GM12865 (cell line): Measurements from ENCODE around the gene GARRE1.

Source experiments
- DNase-seq: peaks from one replicate; pipeline ENCODE4 v3.0.0; 2010; ENCODE audit warnings: low read depth
- H3K4me3 ChIP-seq: 2 replicates; pipeline ENCODE4 v1.5.1; 2011; ENCODE audit warnings: mild to moderate bottlenecking, low read depth, low read length, control low read depth
- TF ChIP-seq, protein P1 (sequence below): IDR thresholded peaks from 2 replicates; pipeline ENCODE4 v1.5.1; 2011; ENCODE audit warnings: low read length, control low read depth, low read depth, inconsistent platforms; ENCODE audit not compliant: insufficient read depth; ENCODE audit errors: missing control alignments

GARRE1 gene

DNA sequence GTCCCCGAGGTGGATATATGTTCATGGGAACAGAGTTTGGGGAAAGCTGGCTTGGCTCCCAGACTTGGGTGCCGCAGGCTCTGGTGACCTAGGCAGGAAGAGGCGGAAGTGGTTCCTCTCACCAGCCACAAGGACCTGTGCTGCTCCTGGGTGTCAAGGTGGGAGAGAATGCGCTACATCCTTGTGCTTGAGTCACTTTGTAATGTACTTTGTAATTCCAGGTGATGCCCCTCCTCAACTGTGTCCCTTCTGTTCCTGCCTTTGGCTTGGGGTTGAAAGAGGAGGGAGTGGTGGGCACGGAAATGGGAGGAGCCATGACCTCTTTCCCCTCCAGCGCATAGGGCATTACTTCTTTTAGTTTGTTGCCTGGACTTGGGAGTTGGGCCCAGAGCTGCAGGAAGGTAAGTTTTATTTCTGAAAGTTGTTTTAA is 10.9 kb downstream of the GARRE1 start:
- no peak overlapping the region for H3K4me3 ChIP-seq
- TF ChIP-seq, protein P1, sequence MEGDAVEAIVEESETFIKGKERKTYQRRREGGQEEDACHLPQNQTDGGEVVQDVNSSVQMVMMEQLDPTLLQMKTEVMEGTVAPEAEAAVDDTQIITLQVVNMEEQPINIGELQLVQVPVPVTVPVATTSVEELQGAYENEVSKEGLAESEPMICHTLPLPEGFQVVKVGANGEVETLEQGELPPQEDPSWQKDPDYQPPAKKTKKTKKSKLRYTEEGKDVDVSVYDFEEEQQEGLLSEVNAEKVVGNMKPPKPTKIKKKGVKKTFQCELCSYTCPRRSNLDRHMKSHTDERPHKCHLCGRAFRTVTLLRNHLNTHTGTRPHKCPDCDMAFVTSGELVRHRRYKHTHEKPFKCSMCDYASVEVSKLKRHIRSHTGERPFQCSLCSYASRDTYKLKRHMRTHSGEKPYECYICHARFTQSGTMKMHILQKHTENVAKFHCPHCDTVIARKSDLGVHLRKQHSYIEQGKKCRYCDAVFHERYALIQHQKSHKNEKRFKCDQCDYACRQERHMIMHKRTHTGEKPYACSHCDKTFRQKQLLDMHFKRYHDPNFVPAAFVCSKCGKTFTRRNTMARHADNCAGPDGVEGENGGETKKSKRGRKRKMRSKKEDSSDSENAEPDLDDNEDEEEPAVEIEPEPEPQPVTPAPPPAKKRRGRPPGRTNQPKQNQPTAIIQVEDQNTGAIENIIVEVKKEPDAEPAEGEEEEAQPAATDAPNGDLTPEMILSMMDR, result no peak
- no peak for DNase-seq

DNA sequence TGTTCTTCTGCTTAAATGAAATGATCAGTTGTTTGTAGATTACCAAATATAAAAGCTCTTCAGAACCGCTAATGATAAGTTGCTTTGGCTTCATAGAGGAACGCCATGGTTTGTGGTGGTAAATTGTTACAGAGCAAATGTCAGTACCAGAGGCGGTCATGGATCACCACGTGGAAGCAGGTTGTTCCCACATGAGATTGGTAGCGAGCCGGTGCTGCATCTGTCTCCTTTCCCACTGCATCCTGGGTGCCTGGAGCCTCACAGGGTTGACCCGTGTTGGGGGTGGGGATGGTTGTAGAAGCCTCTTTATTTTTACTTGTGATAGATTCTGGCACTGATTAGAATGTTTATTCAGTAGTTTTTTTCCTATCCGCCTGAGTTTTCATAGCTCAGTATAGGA is 14.7 kb downstream of the GARRE1 start:
- DNase-seq, result peak; percentile 15
- TF ChIP-seq, protein P1, result no peak
- H3K4me3 ChIP-seq, result no peak overlapping the region; the same call in 1 of the 2 replicates

DNA sequence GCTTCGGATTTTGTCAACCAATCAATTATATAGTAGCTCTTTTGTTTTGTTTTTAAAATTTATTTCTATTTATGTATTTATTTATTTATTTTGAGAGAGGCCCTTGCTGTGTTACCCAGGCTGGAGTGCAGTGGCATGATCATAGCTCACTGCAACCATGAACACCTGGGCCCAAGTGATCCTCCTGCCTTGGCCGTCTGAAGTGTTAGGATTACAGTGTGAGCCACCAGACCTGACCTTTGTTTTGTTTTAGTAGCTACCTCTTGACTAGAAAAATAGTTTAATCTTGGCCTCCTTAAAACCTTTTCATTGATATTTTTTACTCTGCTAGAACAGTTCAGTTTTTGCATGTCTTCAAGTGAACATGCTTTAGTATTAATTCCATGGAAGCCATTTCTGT is 15.1 kb downstream of the GARRE1 start:
- peak overlapping the region; percentile 50 for H3K4me3 ChIP-seq
- DNase-seq, result peak; percentile 18
- TF ChIP-seq, protein P1, result no peak

DNA sequence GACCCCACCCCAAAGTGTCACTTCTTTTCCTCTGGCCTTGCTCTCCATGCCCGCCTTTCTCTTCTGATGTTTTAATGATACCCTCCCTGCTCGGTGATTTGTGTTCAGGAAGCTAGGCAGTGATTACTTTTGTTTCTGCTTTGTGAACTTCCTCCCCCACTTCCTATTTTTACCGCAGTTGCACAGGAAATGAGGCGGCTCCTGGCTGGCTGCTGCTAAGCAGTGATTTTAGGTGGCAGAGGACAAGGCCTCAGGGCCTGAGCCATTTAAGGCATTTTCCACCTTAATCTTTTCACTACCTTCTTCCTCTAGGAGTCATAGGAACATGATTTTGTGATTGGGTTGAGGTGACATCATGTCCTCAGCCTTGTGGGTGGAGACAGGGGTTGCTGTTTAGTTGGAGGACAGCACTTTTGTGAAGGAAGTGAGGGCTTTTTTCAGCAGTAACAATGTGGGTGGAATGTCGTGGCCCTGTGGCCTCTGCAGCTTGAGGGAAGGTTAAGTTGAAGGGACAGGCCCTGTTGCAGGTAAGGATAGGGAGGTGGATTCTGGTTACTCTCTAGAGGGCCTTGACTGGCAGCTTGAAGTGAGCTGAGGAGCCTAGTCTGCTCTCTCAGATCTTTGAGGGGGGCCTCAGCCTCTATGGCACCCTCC is 15.7 kb downstream of the GARRE1 start:
- DNase-seq, result peak; percentile 88
- H3K4me3 ChIP-seq, result peak overlapping the region; percentile 50
- TF ChIP-seq, protein P1, result no peak

DNA sequence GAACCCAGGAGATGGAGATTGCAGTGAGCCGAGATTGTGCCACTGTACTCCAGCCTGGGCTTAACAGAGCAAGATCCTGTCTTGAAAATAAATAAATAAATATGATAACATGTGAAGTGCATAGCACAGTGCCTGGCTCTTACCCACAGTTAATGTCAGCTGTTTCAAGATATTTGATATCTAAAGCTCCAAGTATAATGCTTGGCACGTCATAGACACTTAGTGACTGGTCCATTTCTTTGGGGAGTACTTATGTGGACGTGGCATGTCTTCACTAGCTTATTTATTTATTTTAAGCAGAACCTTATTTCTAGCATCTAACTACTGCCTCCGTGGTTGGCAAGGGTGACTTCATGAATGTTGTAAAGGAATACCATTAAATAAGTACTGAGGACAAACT is 18.8 kb downstream of the GARRE1 start:
- TF ChIP-seq, protein P1, result no peak
- no peak overlapping the region for H3K4me3 ChIP-seq
- DNase-seq, result no peak

DNA sequence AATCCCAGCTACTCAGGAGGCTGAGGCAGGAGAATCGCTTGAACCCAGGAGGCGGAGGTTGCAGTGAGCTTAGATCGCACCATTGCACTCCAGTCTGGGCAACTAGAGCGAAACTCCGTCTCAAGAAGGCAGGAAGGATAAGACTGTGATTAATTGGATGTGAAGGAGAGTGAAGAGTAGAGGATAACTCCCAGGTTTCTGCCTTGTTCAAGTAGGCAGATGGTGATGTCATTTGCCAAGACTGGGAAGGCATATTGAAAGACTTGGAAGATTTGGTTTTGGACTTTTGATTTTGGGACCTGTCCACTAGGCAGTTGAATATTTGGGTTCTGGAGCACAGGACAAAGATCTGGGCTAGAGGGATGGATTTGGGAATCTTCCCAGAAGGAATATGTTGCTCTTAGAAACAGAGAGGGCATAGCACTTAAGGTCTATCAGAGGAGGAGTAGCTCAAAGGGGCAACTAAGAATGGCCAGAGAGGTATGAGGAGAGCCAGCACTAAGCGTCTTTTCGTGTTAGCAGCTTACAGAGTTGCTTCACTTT is 20.0 kb downstream of the GARRE1 start:
- no peak overlapping the region for H3K4me3 ChIP-seq
- TF ChIP-seq, protein P1, result no peak
- DNase-seq, result no peak

DNA sequence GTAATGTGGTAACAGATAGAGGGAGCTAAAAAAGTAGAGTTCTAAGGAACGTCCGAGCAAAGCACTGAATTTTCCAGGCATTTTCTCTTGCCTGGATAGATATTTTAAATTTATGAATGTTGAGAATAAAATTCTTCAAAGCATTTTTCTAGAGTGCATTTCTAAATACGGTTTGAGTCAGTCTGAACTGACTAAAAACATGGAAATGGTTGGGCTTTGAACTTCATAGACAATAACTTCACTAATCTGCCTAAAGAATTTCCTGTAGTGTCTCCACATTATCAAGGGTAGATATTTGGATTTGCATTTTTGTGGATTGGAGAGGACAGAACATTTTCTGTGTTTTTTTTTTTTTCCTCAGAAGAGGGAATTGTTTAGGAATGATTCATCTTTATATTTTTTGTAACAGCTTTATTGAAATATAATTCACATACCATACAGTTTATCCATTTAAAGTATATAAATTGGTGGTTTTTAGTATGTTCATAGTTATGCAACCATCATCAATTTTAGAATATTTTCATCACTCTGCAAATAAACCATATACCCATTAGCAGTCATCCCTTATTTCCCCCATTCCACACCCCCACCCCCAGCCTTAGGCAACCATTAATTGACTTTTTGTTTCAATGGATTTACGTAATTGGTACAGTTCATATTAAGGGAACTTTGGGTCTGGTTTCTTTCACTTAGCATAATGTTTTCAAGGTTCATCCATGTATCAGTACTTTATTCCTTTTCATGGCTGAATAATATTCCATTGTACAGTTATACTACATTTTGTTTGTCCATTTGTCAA is 20.7 kb downstream of the GARRE1 start:
- TF ChIP-seq, protein P1, result no peak
- no peak overlapping the region for H3K4me3 ChIP-seq
- DNase-seq, result no peak
